K562 (cell line): ENCODE data around the gene BSN. TPM values are rescaled to one million over a fixed set of nuclear protein-coding genes. Genes with fewer than 3 reads are reported as not detected.

Experiments
- ATAC-seq: fragments of 200-7000 bp; cut with Tn5 transposase; 3 replicates; pipeline ENCODE4 v1.9.1; 2020; ENCODE audit warnings: moderate library complexity
- BruUV-seq: library from RNA; stranded (reverse); fragments of 400-500 nt; replicated peaks from 2 replicates; lab custom pipeline; 2021; lab: Mats Ljungman, UMichigan
- CTCF ChIA-PET: fragments of 300-600 bp; formaldehyde crosslinking; extraction: SDS; loops from one replicate; lab custom pipeline; 2021; ENCODE audit warnings: low intra/inter-chr PET ratio; lab: Yijun Ruan, JAX
- POLR2A ChIA-PET: fragments of 300-600, 350-650 bp; sonication (Branson Sonifier 250); formaldehyde crosslinking; extraction: SDS; loops from one replicate; lab custom pipeline; 2021; ENCODE audit warnings: antibody characterized with exemption, inconsistent platforms; lab: Yijun Ruan, JAX
- DNase-seq, 4 experiments: peaks; one replicate each; pipeline versions ENCODE4 v3.0.0 to v3.0.0-alpha.2; 2011 to 2018; ENCODE audit warnings: low spot score in 3 of 4, mixed read lengths in 3 of 4; ENCODE audit errors: extremely low read depth in 1 of 4
- FAIRE-seq: peaks from 2 replicates; lab custom pipeline; 2011; peaks lifted over from hg19 to GRCh38; lab: Jason Lieb, UNC
- H2AFZ ChIP-seq: 2 replicates; pipeline ENCODE4 v1.6.0; 2011; ENCODE audit warnings: low read depth, low read length, control low read depth, inconsistent platforms
- H3K27ac ChIP-seq: fragments of 200-600 bp; 3 replicates; pipeline ENCODE4 v1.8.0; 2011; ENCODE audit warnings: low read depth, mild to moderate bottlenecking, control low read depth, inconsistent platforms, low read length, moderate library complexity, mixed read lengths; ENCODE audit errors: extremely low read depth
- H3K27me3 ChIP-seq, 2 experiments: fragments of 300-600 bp in 1 of 2; 2 replicates in 1 of 2; 3 replicates in 1 of 2; pipeline versions ENCODE4 v1.6.0 to v1.8.0; 2011; ENCODE audit warnings: inconsistent platforms in 2 of 2, low read length in 2 of 2, mild to moderate bottlenecking in 1 of 2, mixed read lengths in 1 of 2, moderate library complexity in 1 of 2; ENCODE audit not compliant: control insufficient read depth in 2 of 2, insufficient read depth in 2 of 2
- H3K36me3 ChIP-seq: fragments of 300-600 bp; 3 replicates; pipeline ENCODE4 v1.8.0; 2011; ENCODE audit warnings: mild to moderate bottlenecking, low read length, inconsistent platforms; ENCODE audit not compliant: control insufficient read depth, insufficient read depth
- H3K4me1 ChIP-seq, 2 experiments: fragments of 200-600 bp in 1 of 2; replicated peaks in 1 of 2; 2 replicates in 1 of 2; 3 replicates in 1 of 2; pipeline versions ENCODE4 v1.5.1 to v1.8.0; 2011; ENCODE audit warnings: inconsistent platforms in 2 of 2, low read length in 2 of 2, mild to moderate bottlenecking in 1 of 2, mixed read lengths in 1 of 2, moderate library complexity in 1 of 2; ENCODE audit not compliant: control insufficient read depth in 2 of 2, insufficient read depth in 2 of 2
- H3K4me2 ChIP-seq: 2 replicates; pipeline ENCODE4 v1.6.1; 2011; ENCODE audit warnings: low read length, control low read depth, inconsistent platforms, mixed read lengths; ENCODE audit not compliant: insufficient read depth
- H3K4me3 ChIP-seq: fragments of 200-600 bp; sonication (generic), shearing (Covaris generic); 2 replicates; pipeline ENCODE4 v1.5.1; 2016; ENCODE audit warnings: control low read depth, inconsistent platforms
- H3K79me2 ChIP-seq: fragments of 200-600 bp; 3 replicates; pipeline ENCODE4 v1.8.0; 2011; ENCODE audit warnings: low read length, inconsistent platforms; ENCODE audit not compliant: control insufficient read depth, insufficient read depth
- H3K9ac ChIP-seq, 2 experiments: 2 replicates each; pipeline versions ENCODE4 v1.6.0 to v1.6.1; 2011; ENCODE audit warnings: low read depth in 2 of 2, low read length in 2 of 2, control low read depth in 1 of 2, inconsistent platforms in 1 of 2, mild to moderate bottlenecking in 1 of 2, mixed read lengths in 1 of 2; ENCODE audit not compliant: insufficient read depth in 1 of 2
- H3K9me1 ChIP-seq: one replicate; pipeline ENCODE4 v1.6.0; 2011; ENCODE audit warnings: inconsistent platforms, mild to moderate bottlenecking, low read length, moderate library complexity; ENCODE audit not compliant: control insufficient read depth, insufficient read depth
- H3K9me3 ChIP-seq: replicated peaks from 2 replicates; pipeline ENCODE4 v1.5.1; 2011; ENCODE audit warnings: low read depth, low read length, inconsistent platforms; ENCODE audit not compliant: control insufficient read depth, insufficient read depth
- H4K20me1 ChIP-seq: replicated peaks from 2 replicates; pipeline ENCODE4 v1.6.1; 2011; ENCODE audit warnings: low read length, inconsistent platforms, mixed read lengths; ENCODE audit not compliant: control insufficient read depth, insufficient read depth
- CC2D1A ChIP-seq: fragments of 450-650 bp; IDR thresholded peaks from 2 replicates; pipeline ENCODE4 v1.6.1; 2017; ENCODE audit warnings: mild to moderate bottlenecking
- EGR1 ChIP-seq: fragments of 450-650 bp; conservative IDR thresholded peaks from 2 replicates; pipeline ENCODE4 v1.6.1; 2017; ENCODE audit warnings: mild to moderate bottlenecking
- FOXJ3 ChIP-seq: sonication (generic); formaldehyde crosslinking; IDR thresholded peaks from 2 replicates; pipeline ENCODE4 v1.4.0; 2020; ENCODE audit warnings: mild to moderate bottlenecking, missing genetic modification reagents
- GABPA ChIP-seq: fragments of 200-800 bp; sonication (Bioruptor generic); conservative IDR thresholded peaks from 2 replicates; pipeline ENCODE4 v1.6.1; 2016; ENCODE audit warnings: low read depth, missing genetic modification characterization, missing compliant biosample characterization
- HCFC1 ChIP-seq: IDR thresholded peaks from 2 replicates; pipeline ENCODE4 v1.6.1; 2012; ENCODE audit warnings: low read depth, low read length, improper control_type of control experiment
- KLF1 ChIP-seq: fragments of 450-650 bp; IDR thresholded peaks from 2 replicates; pipeline ENCODE4 v1.6.1; 2016; ENCODE audit warnings: missing genetic modification characterization, missing compliant biosample characterization
- ZFX ChIP-seq: sonication (generic); formaldehyde crosslinking; IDR thresholded peaks from 2 replicates; pipeline ENCODE4 v1.8.0; 2022; ENCODE audit warnings: mild to moderate bottlenecking, missing genetic modification reagents, moderate library complexity
- WGBS: fragments of 100-300 bp; shearing (Covaris generic); methylation state at CpG from one replicate; pipeline ENCODE4 v1.1.6; 2016; ENCODE audit warnings: low coverage, mixed read lengths; ENCODE audit not compliant: insufficient coverage; ENCODE audit errors: missing lambda C conversion rate; 5-methylcytosine and 5-hydroxymethylcytosine counted together
- in situ Hi-C: fragments of 300-500 bp; cut with MboI; formaldehyde crosslinking; loops from 4 replicates; pipeline ENCODE4 v1.15.0; 2018; ENCODE audit warnings: inconsistent platforms, mixed read lengths
- intact Hi-C: fragments of 100-400 bp; cut with micrococcal nuclease; formaldehyde crosslinking; loops from 2 replicates; pipeline ENCODE4 v1.14.2; 2022
- polyA plus RNA-seq, 8 experiments: library from polyadenylated mRNA; depleted of rRNA in 4 of 8; stranded (reverse) in 5 of 8; unstranded in 3 of 8; fragments of >200 nt; fragmentation: Nextera tagmentation in 2 of 8; fragmentation: Illumina TruSeq in 1 of 8; extraction: Ambion mirVana in 2 of 8; extraction: Trizol in 1 of 8; gene quantifications; 2 replicates each; pipeline versions ENCODE4 v1.2.1 to v1.2.3, GENCODE V29; 2011 to 2014; ENCODE audit warnings: inconsistent platforms in 1 of 8, missing spikeins in 1 of 8
- total RNA-seq, 7 experiments: library from RNA; depleted of rRNA in 6 of 7; stranded (reverse); fragments of >200 nt in 6 of 7; fragmentation: Illumina TruSeq in 2 of 7; extraction: Trizol in 2 of 7; gene quantifications; 2 replicates each; pipeline versions ENCODE4 v1.2.1 to v1.2.3, GENCODE V29; 2011 to 2021; ENCODE audit warnings: low replicate concordance in 1 of 7
- TF ChIP-seq, protein P1 (sequence below): fragments of 450-650 bp; IDR thresholded peaks from 2 replicates; pipeline ENCODE4 v1.6.1; 2016
- TF ChIP-seq, protein P2 (sequence below): sonication (generic); formaldehyde crosslinking; IDR thresholded peaks from 2 replicates; pipeline ENCODE4 v1.8.0; 2022; ENCODE audit warnings: mild to moderate bottlenecking, missing genetic modification reagents

The BSN gene
- total and polyA plus RNA-seq, 9 of the 15 experiments (the other 6 are each of a cell fraction or from before 2014, with no cell fraction given) = 0.03 to 1.5 (median 0.29) TPM

DNA sequence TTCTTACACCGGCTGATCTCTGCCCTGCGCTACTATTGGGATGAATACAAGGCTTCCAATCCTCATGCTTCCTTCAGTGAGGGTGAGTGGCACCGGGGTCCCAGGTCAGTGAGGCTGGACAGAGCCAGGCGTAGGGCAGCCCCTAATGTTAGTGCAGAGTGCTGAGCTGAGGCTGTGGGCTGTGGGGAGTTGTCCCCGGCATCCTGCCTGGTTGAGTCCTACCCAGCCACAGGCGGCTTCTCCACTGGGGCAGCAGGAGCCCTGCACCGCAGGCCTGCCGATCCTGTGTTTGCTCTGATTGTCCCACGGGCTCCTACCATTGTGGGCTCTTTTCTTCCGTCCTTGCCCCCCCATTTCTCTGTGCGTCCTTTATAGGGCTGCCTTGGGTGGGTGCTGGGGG, 148.4 kb downstream of the BSN start:
- POLR2A ChIA-PET = interaction anchor here (1.3 to 1.6 kb wide), 2 partner anchors 10 to 136 kb away, joined by 5 read pairs; no protein-coding TSS in a partner anchor
- ATAC-seq (no peak), FAIRE-seq (no peak)

More for the DNA sequence above, 148.4 kb downstream of the BSN start:
- no peak overlapping the region for H3K27ac ChIP-seq
- intact Hi-C loops (loop anchor here (1.0 to 5.0 kb wide), 2 partner anchors 137 to 205 kb away; no protein-coding TSS in a partner anchor), in situ Hi-C loops (loop anchor here (5.0 kb wide), 1 partner anchor 140 kb away; no protein-coding TSS in a partner anchor)
- H3K27me3 ChIP-seq = no peaks in the 10 kb centered on the region
- H3K9me1 ChIP-seq = no peaks in the 10 kb centered on the region
- H3K9me3 ChIP-seq = no peaks in the 10 kb centered on the region
- no peak overlapping the region for H3K4me3 ChIP-seq
- no peaks in the 10 kb centered on the region for H4K20me1 ChIP-seq
- CTCF ChIA-PET = interaction anchor here (0.6 to 1.6 kb wide), 2 partner anchors 137 to 519 kb away, joined by 3 to 16 read pairs; no protein-coding TSS in a partner anchor
- WGBS = 88% methylated on average over 7 of the region's 11 CpGs
- H3K4me1 ChIP-seq = peaks cover 0 to 10% of the 10 kb centered on the region in 2 experiments; a peak in 2 of 5 replicates
- peaks cover 87% of the 10 kb centered on the region; the same call in 2 of the 3 replicates for H3K36me3 ChIP-seq
- H3K79me2 ChIP-seq = no peaks in the 10 kb centered on the region
- no TSS peak for BruUV-seq
- no peak for TF ChIP-seq HCFC1
- TF ChIP-seq FOXJ3 = no peak
- no peak for TF ChIP-seq GABPA (tag)
- no peak for TF ChIP-seq KLF1 (tag)
- TF ChIP-seq, protein P1, sequence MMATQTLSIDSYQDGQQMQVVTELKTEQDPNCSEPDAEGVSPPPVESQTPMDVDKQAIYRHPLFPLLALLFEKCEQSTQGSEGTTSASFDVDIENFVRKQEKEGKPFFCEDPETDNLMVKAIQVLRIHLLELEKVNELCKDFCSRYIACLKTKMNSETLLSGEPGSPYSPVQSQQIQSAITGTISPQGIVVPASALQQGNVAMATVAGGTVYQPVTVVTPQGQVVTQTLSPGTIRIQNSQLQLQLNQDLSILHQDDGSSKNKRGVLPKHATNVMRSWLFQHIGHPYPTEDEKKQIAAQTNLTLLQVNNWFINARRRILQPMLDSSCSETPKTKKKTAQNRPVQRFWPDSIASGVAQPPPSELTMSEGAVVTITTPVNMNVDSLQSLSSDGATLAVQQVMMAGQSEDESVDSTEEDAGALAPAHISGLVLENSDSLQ = no peak
- no peak for TF ChIP-seq ZFX (CRISPR knock-in tag)
- no peak for TF ChIP-seq EGR1
- TF ChIP-seq, protein P2, sequence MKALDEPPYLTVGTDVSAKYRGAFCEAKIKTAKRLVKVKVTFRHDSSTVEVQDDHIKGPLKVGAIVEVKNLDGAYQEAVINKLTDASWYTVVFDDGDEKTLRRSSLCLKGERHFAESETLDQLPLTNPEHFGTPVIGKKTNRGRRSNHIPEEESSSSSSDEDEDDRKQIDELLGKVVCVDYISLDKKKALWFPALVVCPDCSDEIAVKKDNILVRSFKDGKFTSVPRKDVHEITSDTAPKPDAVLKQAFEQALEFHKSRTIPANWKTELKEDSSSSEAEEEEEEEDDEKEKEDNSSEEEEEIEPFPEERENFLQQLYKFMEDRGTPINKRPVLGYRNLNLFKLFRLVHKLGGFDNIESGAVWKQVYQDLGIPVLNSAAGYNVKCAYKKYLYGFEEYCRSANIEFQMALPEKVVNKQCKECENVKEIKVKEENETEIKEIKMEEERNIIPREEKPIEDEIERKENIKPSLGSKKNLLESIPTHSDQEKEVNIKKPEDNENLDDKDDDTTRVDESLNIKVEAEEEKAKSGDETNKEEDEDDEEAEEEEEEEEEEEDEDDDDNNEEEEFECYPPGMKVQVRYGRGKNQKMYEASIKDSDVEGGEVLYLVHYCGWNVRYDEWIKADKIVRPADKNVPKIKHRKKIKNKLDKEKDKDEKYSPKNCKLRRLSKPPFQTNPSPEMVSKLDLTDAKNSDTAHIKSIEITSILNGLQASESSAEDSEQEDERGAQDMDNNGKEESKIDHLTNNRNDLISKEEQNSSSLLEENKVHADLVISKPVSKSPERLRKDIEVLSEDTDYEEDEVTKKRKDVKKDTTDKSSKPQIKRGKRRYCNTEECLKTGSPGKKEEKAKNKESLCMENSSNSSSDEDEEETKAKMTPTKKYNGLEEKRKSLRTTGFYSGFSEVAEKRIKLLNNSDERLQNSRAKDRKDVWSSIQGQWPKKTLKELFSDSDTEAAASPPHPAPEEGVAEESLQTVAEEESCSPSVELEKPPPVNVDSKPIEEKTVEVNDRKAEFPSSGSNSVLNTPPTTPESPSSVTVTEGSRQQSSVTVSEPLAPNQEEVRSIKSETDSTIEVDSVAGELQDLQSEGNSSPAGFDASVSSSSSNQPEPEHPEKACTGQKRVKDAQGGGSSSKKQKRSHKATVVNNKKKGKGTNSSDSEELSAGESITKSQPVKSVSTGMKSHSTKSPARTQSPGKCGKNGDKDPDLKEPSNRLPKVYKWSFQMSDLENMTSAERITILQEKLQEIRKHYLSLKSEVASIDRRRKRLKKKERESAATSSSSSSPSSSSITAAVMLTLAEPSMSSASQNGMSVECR (CRISPR knock-in tag) = no peak
- no peak for TF ChIP-seq CC2D1A
- TF ChIP-seq, all 486 proteins: peak for 0
- H2AFZ ChIP-seq = no peak overlapping the region
- no peak overlapping the region for H3K4me2 ChIP-seq
- no peak overlapping the region for H3K9ac ChIP-seq
- no peak for DNase-seq
